Left ventricle myocardium inferior (tissue), 1 donor: Measurements from ENCODE around the gene HOXA1. TPM values are rescaled to one million over a fixed set of nuclear protein-coding genes. Genes with fewer than 3 reads are reported as not detected.

Source experiments
- DNase-seq: peaks from one replicate; pipeline ENCODE4 v3.0.0-alpha.2; 2020
- H3K27ac ChIP-seq: fragments of 200-600 bp; replicated peaks from 2 replicates; pipeline ENCODE4 v1.8.0; 2021
- H3K27me3 ChIP-seq: fragments of 200-600 bp; 2 replicates; pipeline ENCODE4 v1.8.0; 2021; ENCODE audit warnings: low read depth
- H3K36me3 ChIP-seq: fragments of 200-600 bp; 2 replicates; pipeline ENCODE4 v1.8.0; 2021
- H3K4me1 ChIP-seq: fragments of 200-600 bp; 2 replicates; pipeline ENCODE4 v1.8.0; 2021
- H3K4me3 ChIP-seq: fragments of 200-600 bp; 2 replicates; pipeline ENCODE4 v1.8.0; 2021; ENCODE audit warnings: mild to moderate bottlenecking, moderate library complexity
- H3K9me3 ChIP-seq: fragments of 200-600 bp; replicated peaks from 2 replicates; pipeline ENCODE4 v1.8.0; 2021
- intact Hi-C: fragments of 100-400 bp; cut with micrococcal nuclease; formaldehyde crosslinking; loops from one replicate; pipeline ENCODE4 v1.11.0; 2022
- total RNA-seq: library from RNA; stranded (reverse); fragmentation: NEBNext Ultra II Directional; extraction: Animal tissue kit (Norgen Biotek cat#: 25700); gene quantifications from one replicate; pipeline ENCODE4 v1.2.1, GENCODE V29; 2021
- TF ChIP-seq, protein P1 (sequence below): fragments of 200-600 bp; IDR thresholded peaks from 2 replicates; pipeline ENCODE4 v1.8.0; 2021; ENCODE audit warnings: antibody characterized with exemption, mild to moderate bottlenecking, borderline replicate concordance
- donor health status: DM: no; HTN: yes; CAD: no; lungs with severe emphysema.

The HOXA1 gene
- total RNA-seq, 1 donor from 2014 or later: not detected

- H3K9me3 ChIP-seq: no peaks in the 10 kb centered on the region
- TF ChIP-seq, protein P1, sequence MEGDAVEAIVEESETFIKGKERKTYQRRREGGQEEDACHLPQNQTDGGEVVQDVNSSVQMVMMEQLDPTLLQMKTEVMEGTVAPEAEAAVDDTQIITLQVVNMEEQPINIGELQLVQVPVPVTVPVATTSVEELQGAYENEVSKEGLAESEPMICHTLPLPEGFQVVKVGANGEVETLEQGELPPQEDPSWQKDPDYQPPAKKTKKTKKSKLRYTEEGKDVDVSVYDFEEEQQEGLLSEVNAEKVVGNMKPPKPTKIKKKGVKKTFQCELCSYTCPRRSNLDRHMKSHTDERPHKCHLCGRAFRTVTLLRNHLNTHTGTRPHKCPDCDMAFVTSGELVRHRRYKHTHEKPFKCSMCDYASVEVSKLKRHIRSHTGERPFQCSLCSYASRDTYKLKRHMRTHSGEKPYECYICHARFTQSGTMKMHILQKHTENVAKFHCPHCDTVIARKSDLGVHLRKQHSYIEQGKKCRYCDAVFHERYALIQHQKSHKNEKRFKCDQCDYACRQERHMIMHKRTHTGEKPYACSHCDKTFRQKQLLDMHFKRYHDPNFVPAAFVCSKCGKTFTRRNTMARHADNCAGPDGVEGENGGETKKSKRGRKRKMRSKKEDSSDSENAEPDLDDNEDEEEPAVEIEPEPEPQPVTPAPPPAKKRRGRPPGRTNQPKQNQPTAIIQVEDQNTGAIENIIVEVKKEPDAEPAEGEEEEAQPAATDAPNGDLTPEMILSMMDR: no peak
- DNase-seq: no peak
- H3K27ac ChIP-seq: no peak overlapping the region
- intact Hi-C loops: no loop called here
- H3K4me1 ChIP-seq: peaks cover 10% of the 10 kb centered on the region
- no peak overlapping the region for H3K4me3 ChIP-seq
- peaks cover 100% of the 10 kb centered on the region for H3K27me3 ChIP-seq
- no peaks in the 10 kb centered on the region for H3K36me3 ChIP-seq
Measured at GRCh38 chr7:27128034-27128433, 32.2 kb upstream of the HOXA1 start.

DNA sequence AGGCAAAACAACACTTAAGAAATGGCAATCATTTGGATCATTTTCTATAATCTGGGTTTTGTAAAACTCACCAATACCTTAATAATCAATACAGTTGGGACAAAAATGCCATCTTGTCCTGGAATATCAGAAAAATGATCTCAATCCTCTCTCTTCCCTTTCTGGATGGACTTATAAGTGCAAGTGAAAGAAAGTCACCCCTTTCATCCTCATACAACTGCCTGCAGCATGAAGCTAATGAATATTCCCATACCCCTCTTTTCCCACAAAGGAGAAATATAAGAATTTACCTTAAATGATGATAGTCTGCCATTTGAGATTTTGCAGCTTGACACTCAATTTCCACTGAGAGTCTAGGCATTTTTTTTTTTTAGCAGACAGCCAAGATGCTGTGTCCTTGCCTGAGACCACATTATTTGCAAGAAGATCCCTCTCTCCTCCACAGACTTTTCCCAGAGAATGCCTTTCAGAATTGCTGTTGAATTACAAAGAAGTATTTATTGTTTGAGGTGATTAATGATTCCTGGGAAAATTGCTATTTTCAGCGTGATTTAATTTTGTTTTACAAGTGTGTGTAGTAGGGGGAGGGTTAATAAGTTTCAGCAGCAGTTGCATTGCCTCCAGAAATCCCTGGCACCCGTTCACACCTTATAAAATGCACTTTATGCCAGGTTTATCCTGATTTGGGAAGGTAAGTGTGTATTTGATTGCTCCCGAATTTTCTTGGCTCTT, 31.0 kb upstream of the HOXA1 start:
- intact Hi-C loops: no loop called here
- Histone ChIP-seq H3K4me3 (no peak overlapping the region), H3K4me1 (peaks cover 10% of the 10 kb centered on the region), H3K9me3 (no peaks in the 10 kb centered on the region), H3K27me3 (peaks cover 100% of the 10 kb centered on the region), H3K36me3 (no peaks in the 10 kb centered on the region), H3K27ac (no peak overlapping the region)
- DNase-seq: no peak
- TF ChIP-seq, protein P1: no peak

GRCh38 chr7:27125986-27126394, 30.2 kb upstream of the HOXA1 start:
- Histone ChIP-seq H3K9me3 (no peaks in the 10 kb centered on the region), H3K27me3 (peaks cover 98% of the 10 kb centered on the region), H3K36me3 (no peaks in the 10 kb centered on the region), H3K4me3 (no peak overlapping the region), H3K4me1 (peaks cover 6% of the 10 kb centered on the region), H3K27ac (no peak overlapping the region)
- no peak for DNase-seq
- intact Hi-C loops: no loop called here
- TF ChIP-seq, protein P1: no peak

DNA sequence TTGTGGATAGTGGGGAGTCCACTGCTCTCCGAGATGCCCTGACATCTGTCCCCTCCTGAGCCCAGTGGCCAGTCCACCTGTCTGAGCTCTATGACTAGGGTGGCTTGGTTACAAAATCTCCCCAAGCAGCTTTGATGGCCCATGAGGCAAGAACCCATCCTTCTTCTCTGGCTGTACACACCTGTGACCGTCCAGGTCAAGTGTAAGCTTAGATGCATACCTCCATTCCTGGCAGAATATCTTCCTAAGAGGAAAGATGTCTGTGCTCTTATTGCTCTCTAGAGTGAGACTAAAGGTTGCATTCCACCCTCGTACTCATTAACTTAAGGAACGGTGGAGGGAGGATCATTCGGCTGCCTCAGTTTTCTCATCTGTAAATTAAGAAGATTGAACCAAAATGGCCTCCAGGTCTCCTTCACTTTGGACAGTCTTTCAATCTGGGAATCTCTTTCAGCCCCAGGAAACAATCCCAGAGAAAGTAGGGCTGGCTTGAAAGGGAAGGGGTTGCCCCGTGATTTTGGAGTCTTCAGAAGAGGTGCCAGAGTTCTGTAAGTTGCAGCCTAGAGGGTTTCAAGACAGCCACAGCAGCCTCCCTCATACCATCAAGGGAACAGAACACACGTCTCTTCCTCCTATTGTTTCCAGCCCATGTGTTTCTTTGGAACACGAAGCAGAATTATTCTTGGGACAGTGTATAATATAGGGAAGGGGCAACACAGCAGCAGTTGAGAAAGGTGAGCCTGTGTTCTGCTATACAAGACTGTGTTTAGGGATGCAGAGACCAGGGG, 29.3 kb upstream of the HOXA1 start:
- H3K27ac ChIP-seq: no peak overlapping the region

GRCh38 chr7:27124096-27124901, 28.5 kb upstream of the HOXA1 start:
- no peak for DNase-seq
- no peaks in the 10 kb centered on the region for H3K4me1 ChIP-seq
- H3K36me3 ChIP-seq: no peaks in the 10 kb centered on the region
- intact Hi-C loops: no loop called here
- H3K27ac ChIP-seq: no peak overlapping the region
- TF ChIP-seq, protein P1: no peak
- no peaks in the 10 kb centered on the region for H3K9me3 ChIP-seq
- H3K4me3 ChIP-seq: no peak overlapping the region
- peaks cover 98% of the 10 kb centered on the region for H3K27me3 ChIP-seq

More for the DNA sequence above, 29.3 kb upstream of the HOXA1 start:
- intact Hi-C loops: no loop called here
- DNase-seq: no peak
- TF ChIP-seq, protein P1: no peak
- peaks cover 98% of the 10 kb centered on the region for H3K27me3 ChIP-seq
- no peak overlapping the region for H3K4me3 ChIP-seq
- no peaks in the 10 kb centered on the region for H3K9me3 ChIP-seq
- H3K4me1 ChIP-seq: no peaks in the 10 kb centered on the region
- H3K36me3 ChIP-seq: no peaks in the 10 kb centered on the region
